ENCODE results near the gene ORAI3. TPM values are rescaled to one million over a fixed set of nuclear protein-coding genes. Genes with fewer than 3 reads are reported as not detected.

The ORAI3 gene
- total and polyA plus RNA-seq, 2 of the 13 experiments (the other 11 are each of a cell fraction or from before 2014, with no cell fraction given), result 11.4 to 32.0 TPM

DNA sequence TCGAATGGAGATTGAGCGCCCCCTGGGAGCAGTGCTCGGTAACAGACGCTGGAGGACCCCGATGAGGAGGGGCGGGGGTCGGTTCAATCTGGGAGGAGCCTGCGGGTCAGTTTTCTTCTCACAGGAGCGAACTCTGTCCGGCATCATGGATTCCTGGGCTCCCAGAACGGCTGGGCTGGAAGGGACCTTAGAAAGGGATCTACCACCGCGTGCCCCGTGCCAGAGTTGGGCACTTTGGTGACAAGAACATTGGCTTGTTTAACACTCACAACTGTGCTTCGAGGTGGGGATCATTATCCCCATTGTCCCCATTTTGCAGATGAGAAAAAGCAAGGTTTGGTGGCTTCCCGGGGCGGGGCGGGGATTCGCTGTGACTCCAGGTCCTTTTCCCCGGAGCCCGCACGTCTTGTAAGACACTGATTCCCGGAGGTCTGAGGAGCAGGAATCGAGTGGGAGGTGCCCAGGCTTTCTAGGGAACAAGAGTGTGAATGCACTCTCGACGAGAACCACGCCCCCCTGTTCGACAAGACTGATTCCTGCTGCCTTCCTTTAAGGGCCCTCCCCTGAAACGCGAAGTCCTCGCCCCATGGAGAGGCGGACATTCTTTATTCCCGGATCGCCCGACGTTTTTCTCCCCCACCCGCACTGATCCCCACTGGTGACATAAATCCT lies 27.0 kb upstream of the ORAI3 start (continued):
- no peak for TF ChIP-seq ETV6 (CRISPR knock-in tag; conservative IDR thresholded peaks at IDR 0.05)
- TF ChIP-seq TGIF2 (CRISPR knock-in tag; IDR thresholded peaks at IDR 0.05), result no peak
- TF ChIP-seq ZFP62 (CRISPR knock-in tag; IDR thresholded peaks at IDR 0.05), result no peak
- TF ChIP-seq, protein P1, sequence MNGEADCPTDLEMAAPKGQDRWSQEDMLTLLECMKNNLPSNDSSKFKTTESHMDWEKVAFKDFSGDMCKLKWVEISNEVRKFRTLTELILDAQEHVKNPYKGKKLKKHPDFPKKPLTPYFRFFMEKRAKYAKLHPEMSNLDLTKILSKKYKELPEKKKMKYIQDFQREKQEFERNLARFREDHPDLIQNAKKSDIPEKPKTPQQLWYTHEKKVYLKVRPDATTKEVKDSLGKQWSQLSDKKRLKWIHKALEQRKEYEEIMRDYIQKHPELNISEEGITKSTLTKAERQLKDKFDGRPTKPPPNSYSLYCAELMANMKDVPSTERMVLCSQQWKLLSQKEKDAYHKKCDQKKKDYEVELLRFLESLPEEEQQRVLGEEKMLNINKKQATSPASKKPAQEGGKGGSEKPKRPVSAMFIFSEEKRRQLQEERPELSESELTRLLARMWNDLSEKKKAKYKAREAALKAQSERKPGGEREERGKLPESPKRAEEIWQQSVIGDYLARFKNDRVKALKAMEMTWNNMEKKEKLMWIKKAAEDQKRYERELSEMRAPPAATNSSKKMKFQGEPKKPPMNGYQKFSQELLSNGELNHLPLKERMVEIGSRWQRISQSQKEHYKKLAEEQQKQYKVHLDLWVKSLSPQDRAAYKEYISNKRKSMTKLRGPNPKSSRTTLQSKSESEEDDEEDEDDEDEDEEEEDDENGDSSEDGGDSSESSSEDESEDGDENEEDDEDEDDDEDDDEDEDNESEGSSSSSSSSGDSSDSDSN (CRISPR knock-in tag; IDR thresholded peaks at IDR 0.05), result peak; percentile 50; the same call in 1 of the 2 replicates
- TF ChIP-seq SRY (CRISPR knock-in tag; IDR thresholded peaks at IDR 0.05), result no peak
- peak; percentile 96 for TF ChIP-seq XRCC5 (optimal IDR thresholded peaks at IDR 0.05; ENCODE audit: low read length)
- no peak; the same call in 1 of the 2 replicates for TF ChIP-seq SIN3B (IDR thresholded peaks at IDR 0.05; ENCODE audit: low read length)
- TF ChIP-seq, protein P2, sequence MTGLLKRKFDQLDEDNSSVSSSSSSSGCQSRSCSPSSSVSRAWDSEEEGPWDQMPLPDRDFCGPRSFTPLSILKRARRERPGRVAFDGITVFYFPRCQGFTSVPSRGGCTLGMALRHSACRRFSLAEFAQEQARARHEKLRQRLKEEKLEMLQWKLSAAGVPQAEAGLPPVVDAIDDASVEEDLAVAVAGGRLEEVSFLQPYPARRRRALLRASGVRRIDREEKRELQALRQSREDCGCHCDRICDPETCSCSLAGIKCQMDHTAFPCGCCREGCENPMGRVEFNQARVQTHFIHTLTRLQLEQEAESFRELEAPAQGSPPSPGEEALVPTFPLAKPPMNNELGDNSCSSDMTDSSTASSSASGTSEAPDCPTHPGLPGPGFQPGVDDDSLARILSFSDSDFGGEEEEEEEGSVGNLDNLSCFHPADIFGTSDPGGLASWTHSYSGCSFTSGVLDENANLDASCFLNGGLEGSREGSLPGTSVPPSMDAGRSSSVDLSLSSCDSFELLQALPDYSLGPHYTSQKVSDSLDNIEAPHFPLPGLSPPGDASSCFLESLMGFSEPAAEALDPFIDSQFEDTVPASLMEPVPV (CRISPR knock-in tag; IDR thresholded peaks at IDR 0.05), result no peak
- TF ChIP-seq ZNF780A (CRISPR knock-in tag; IDR thresholded peaks at IDR 0.05), result no peak
- TF ChIP-seq ZSCAN12 (CRISPR knock-in tag; IDR thresholded peaks at IDR 0.05), result no peak
- no peak for TF ChIP-seq MEIS2 (CRISPR knock-in tag; IDR thresholded peaks at IDR 0.05)
- TF ChIP-seq, protein P3, sequence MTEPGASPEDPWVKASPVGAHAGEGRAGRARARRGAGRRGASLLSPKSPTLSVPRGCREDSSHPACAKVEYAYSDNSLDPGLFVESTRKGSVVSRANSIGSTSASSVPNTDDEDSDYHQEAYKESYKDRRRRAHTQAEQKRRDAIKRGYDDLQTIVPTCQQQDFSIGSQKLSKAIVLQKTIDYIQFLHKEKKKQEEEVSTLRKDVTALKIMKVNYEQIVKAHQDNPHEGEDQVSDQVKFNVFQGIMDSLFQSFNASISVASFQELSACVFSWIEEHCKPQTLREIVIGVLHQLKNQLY (CRISPR knock-in tag; IDR thresholded peaks at IDR 0.05), result no peak
- peak; percentile 9 for TF ChIP-seq SKI (IDR thresholded peaks at IDR 0.05; ENCODE audit: partially characterized antibody)
- TF ChIP-seq POLR2A (IDR thresholded peaks at IDR 0.05; ENCODE audit: insufficient read depth in 1 of 2, low read depth in 2 of 2, low read length in 2 of 2), result peak in 1 of 2 experiments; percentile 62; a peak in 2 of 4 replicates
- no peak for TF ChIP-seq CHCHD3 (CRISPR knock-in tag; IDR thresholded peaks at IDR 0.05)
- peak; percentile 39; the same call in 1 of the 2 replicates for TF ChIP-seq YEATS2 (CRISPR knock-in tag; IDR thresholded peaks at IDR 0.05; ENCODE audit: borderline replicate concordance)
- no peak for TF ChIP-seq PLRG1 (conservative IDR thresholded peaks at IDR 0.05)
- TF ChIP-seq, protein P4, sequence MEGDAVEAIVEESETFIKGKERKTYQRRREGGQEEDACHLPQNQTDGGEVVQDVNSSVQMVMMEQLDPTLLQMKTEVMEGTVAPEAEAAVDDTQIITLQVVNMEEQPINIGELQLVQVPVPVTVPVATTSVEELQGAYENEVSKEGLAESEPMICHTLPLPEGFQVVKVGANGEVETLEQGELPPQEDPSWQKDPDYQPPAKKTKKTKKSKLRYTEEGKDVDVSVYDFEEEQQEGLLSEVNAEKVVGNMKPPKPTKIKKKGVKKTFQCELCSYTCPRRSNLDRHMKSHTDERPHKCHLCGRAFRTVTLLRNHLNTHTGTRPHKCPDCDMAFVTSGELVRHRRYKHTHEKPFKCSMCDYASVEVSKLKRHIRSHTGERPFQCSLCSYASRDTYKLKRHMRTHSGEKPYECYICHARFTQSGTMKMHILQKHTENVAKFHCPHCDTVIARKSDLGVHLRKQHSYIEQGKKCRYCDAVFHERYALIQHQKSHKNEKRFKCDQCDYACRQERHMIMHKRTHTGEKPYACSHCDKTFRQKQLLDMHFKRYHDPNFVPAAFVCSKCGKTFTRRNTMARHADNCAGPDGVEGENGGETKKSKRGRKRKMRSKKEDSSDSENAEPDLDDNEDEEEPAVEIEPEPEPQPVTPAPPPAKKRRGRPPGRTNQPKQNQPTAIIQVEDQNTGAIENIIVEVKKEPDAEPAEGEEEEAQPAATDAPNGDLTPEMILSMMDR (CRISPR knock-in tag; IDR thresholded peaks at IDR 0.05), result peak; percentile 99
- no peak for TF ChIP-seq SMAD9 (CRISPR knock-in tag; IDR thresholded peaks at IDR 0.05)
- TF ChIP-seq ZFP37 (CRISPR knock-in tag; IDR thresholded peaks at IDR 0.05; ENCODE audit: borderline replicate concordance), result no peak
- peak; percentile 30 for TF ChIP-seq CCAR2 (optimal IDR thresholded peaks at IDR 0.05; ENCODE audit: low read depth, low read length)
- TF ChIP-seq ZNF263 (CRISPR knock-in tag; IDR thresholded peaks at IDR 0.05), result peak; percentile 92
- no peak for TF ChIP-seq ZNF703 (CRISPR knock-in tag; IDR thresholded peaks at IDR 0.05; ENCODE audit: borderline replicate concordance)
- 0 out of 2 replicates have a peak, but pooled peaks have one; percentile 43 for TF ChIP-seq ZNF564 (CRISPR knock-in tag; IDR thresholded peaks at IDR 0.05)
